SK-N-MC (cell line): ENCODE measurements around the gene RING1.
"Not testable (repeated sequence)": the region's sequence is repeated elsewhere in the genome, so short reads cannot be mapped to it uniquely, and the experiment has no call there.

Experiments
- DNase-seq: peaks from one replicate; pipeline ENCODE4 v3.0.0-alpha.2; 2011; ENCODE audit warnings: low read depth, low spot score
- H3K27ac ChIP-seq: fragments of 200-600 bp; sonication (generic); 2 replicates; pipeline ENCODE4 v1.5.1; 2016; ENCODE audit warnings: mixed run types
- H3K36me3 ChIP-seq: fragments of 200-600 bp; sonication (generic); 2 replicates; pipeline ENCODE4 v1.6.1; 2017; ENCODE audit warnings: antibody characterized with exemption, low read length, mixed read lengths; ENCODE audit not compliant: insufficient read depth
- H3K4me3 ChIP-seq: fragments of 200-600 bp; sonication (generic); 2 replicates; pipeline ENCODE4 v1.5.1; 2016
- H3K9ac ChIP-seq: fragments of 200-600 bp; sonication (generic); 2 replicates; pipeline ENCODE4 v1.8.0; 2017; ENCODE audit warnings: mixed run types, mixed read lengths; ENCODE audit not compliant: insufficient read length
- H3K9me3 ChIP-seq: fragments of 200-600 bp; sonication (generic); 2 replicates; pipeline ENCODE4 v1.6.1; 2017; ENCODE audit warnings: low read depth, mild to moderate bottlenecking, antibody characterized with exemption, low read length, moderate library complexity, mixed read lengths
- EZH2 ChIP-seq: fragments of 200-600 bp; sonication (generic); IDR thresholded peaks from one replicate; pipeline ENCODE4 v1.6.1; 2017; ENCODE audit warnings: antibody characterized with exemption
- FOXP2 ChIP-seq: optimal IDR thresholded peaks from 2 replicates; pipeline ENCODE3; 2011; ENCODE audit warnings: mild to moderate bottlenecking, moderate library complexity; ENCODE audit not compliant: insufficient read depth; ENCODE audit errors: extremely low read length, control extremely low read depth
- POLR2AphosphoS5 ChIP-seq: IDR thresholded peaks from 2 replicates; pipeline ENCODE4 v1.6.1; 2012; ENCODE audit warnings: mild to moderate bottlenecking, low read depth, low read length, borderline replicate concordance

Gene RING1

DNA sequence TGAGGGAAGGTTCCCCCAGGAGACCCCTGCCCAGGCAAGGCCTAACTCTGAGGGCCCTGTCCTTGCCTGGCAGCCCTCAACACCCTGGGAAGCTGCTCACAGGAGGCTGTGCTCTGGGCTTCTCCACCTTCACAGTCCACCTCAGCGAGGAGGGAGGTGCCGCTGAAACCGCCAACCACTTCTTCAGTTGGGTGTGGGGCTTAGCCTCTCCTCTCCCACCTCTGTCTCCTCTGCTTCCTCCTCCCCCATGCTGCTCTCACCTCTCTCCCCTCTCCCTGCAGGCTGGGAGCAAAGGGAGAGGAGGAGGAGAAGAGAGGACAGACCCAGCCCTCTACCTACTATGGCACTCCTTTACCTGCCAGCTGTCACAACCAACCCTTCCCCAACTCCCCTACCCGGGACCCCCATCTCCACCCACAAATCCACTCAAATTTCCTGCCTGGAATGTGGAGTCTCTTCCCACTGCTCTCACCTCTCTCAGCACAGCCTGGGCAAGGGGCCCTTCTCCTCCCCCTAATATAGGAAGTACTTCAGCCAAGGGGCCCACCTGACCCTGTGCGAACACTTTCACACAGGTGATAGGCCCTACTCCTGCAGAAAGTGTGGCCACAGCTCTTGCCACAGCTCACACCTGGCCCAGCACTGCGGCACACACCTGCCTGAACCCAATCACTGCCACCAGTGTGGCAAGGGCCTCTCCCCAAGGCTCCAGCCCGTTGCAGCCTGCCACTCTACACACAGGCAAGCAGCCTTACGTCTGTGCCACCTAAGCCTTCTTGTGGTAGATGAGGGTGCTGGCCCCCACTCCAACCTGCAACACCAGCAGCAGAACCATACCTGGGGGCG, 7.2 kb downstream of the RING1 start:
- Histone ChIP-seq H3K27ac (no peak overlapping the region), H3K9me3 (no peaks in the 10 kb centered on the region), H3K9ac (no peak overlapping the region), H3K36me3 (peaks cover 7% of the 10 kb centered on the region; the same call in 1 of the 2 replicates), H3K4me3 (no peak overlapping the region)
- TF ChIP-seq EZH2 (no peak), FOXP2 (no peak), POLR2AphosphoS5 (no peak)
- no peak for DNase-seq

DNA sequence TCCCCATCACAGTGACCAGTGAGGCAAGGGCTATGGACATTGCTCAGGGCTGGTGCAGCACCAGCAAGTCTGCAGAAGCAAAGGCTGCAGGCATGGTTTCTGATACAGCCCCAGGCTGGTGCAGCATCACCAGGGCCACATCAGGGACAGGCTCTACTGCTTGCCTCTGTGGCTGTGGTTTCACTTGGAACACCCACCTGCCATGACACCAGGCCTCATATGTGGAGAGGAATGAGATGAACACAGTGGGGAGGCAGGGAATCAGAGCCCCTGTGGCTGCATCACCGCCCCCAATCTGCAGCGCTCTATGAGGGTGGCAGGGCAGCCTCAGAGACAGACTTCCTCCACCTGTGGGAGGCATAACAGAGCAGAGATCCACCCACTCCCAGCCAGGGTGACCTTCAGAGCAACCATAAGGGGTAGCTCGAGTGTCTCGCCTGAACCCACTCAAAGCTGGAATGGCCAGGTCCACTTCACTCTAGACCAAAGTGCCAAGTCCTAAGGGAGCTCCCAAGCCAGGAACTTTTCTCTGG, 7.9 kb downstream of the RING1 start:
- no peak overlapping the region for H3K9ac ChIP-seq
- TF ChIP-seq POLR2AphosphoS5 (no peak), FOXP2 (no peak), EZH2 (no peak)
- peaks cover 3% of the 10 kb centered on the region; the same call in 1 of the 2 replicates for H3K36me3 ChIP-seq
- H3K4me3 ChIP-seq: no peak overlapping the region
- DNase-seq: no peak
- H3K9me3 ChIP-seq: no peaks in the 10 kb centered on the region
- no peak overlapping the region for H3K27ac ChIP-seq

GRCh38 chr6:33217246-33217645, 8.9 kb downstream of the RING1 start:
- H3K9ac ChIP-seq: no peak overlapping the region
- TF ChIP-seq POLR2AphosphoS5 (no peak), EZH2 (no peak), FOXP2 (no peak)

GRCh38 chr6:33217681-33218080, 9.4 kb downstream of the RING1 start:
- Histone ChIP-seq H3K4me3 (no peak overlapping the region), H3K9ac (no peak overlapping the region), H3K9me3 (no peaks in the 10 kb centered on the region), H3K27ac (no peak overlapping the region), H3K36me3 (no peaks in the 10 kb centered on the region)
- DNase-seq: no peak
- TF ChIP-seq EZH2 (no peak), FOXP2 (no peak), POLR2AphosphoS5 (no peak)

More at GRCh38 chr6:33217246-33217645, 8.9 kb downstream of the RING1 start:
- Histone ChIP-seq H3K27ac (no peak overlapping the region), H3K9me3 (no peaks in the 10 kb centered on the region), H3K36me3 (no peaks in the 10 kb centered on the region), H3K4me3 (no peak overlapping the region)
- DNase-seq: no peak

GRCh38 chr6:33226503-33227120, 18.3 kb downstream of the RING1 start:
- not testable (repeated sequence) for H3K4me3 ChIP-seq, H3K9me3 ChIP-seq, H3K36me3 ChIP-seq, H3K27ac ChIP-seq, H3K9ac ChIP-seq, DNase-seq

DNA sequence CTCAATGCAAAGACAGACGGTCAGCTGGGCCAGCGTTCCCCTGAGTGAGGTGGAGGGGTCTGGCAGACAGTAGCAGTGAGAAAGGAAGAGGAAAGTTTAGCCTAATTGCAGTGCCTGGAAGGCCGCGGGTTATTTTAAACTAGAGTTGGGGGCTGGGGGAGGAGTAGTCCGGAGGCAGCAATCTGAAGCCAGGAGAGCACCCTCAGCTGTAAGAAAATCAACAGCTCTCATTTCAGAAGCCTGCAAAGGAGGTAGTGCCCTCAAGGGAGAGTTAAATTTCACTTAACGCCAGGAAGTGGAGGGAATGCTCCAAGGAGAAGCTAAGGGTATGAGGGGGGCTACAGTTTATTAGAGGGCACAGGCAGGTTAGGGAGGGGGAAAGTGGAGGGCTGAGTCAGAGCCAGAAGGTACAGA, 26.9 kb downstream of the RING1 start:
- peak overlapping the region; percentile 24 for H3K9ac ChIP-seq
- TF ChIP-seq POLR2AphosphoS5 (no peak), EZH2 (no peak), FOXP2 (no peak)
- H3K9me3 ChIP-seq: no peaks in the 10 kb centered on the region
- DNase-seq: peak; percentile 12
- no peaks in the 10 kb centered on the region for H3K36me3 ChIP-seq
- peak overlapping the region; percentile 69 for H3K27ac ChIP-seq
- peak overlapping the region; percentile 31 for H3K4me3 ChIP-seq

DNA sequence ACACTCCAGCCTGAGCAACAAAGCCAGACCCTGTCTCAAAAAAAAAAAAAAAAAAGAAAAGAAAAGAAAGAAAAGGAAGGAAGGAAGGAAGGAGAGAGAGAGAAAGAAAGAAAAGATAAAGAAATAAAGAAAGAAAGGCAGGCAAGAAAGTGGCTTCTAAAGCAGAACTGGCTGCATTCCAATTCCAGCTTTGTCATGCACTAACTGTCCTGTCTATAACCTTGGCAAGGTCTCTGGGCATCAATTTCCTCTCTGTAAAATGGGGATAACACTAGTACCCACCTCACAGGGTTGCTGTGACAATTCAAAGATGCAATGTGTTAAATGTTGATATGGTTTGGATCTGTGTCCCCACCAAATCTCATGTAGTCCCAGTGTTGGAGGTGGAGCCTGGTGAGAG, 28.0 kb downstream of the RING1 start:
- no peak overlapping the region for H3K9ac ChIP-seq
- no peaks in the 10 kb centered on the region for H3K9me3 ChIP-seq
- no peak overlapping the region for H3K27ac ChIP-seq
- TF ChIP-seq FOXP2 (no peak), EZH2 (no peak), POLR2AphosphoS5 (no peak)
- no peak overlapping the region for H3K4me3 ChIP-seq
- DNase-seq: no peak
- no peaks in the 10 kb centered on the region for H3K36me3 ChIP-seq

GRCh38 chr6:33236852-33237251, 28.6 kb downstream of the RING1 start:
- Histone ChIP-seq H3K4me3 (no peak overlapping the region), H3K27ac (no peak overlapping the region), H3K36me3 (no peaks in the 10 kb centered on the region), H3K9me3 (no peaks in the 10 kb centered on the region), H3K9ac (no peak overlapping the region)
- DNase-seq: no peak
- no peak for TF ChIP-seq EZH2
- no peak for TF ChIP-seq POLR2AphosphoS5
- no peak for TF ChIP-seq FOXP2
